ENCODE results near the gene VTI1A.

- no peak for TF ChIP-seq CTCF (IDR thresholded peaks at IDR 0.05; ENCODE audit: insufficient read depth, low read depth, low read length)
- TF ChIP-seq EZH2 (IDR thresholded peaks at IDR 0.05; ENCODE audit: insufficient read depth, low read length) = no peak
These were observed 355.5 kb downstream of the VTI1A start for GRCh38 chr10:112802411-112803022.

Measured in astrocyte (in vitro differentiated cells and primary cell).